BE2C (cell line): ENCODE results near the gene SLC1A6.

Experiments used
- DNase-seq: peaks from one replicate; pipeline ENCODE4 v3.0.0-alpha.2; 2020
- H3K27me3 ChIP-seq: fragments of 250-450 bp; sonication (Bioruptor Pico); 2 replicates; pipeline ENCODE4 v1.5.1; 2020; ENCODE audit warnings: mild to moderate bottlenecking
- H3K36me3 ChIP-seq: fragments of 250-450 bp; sonication (Bioruptor Pico); 2 replicates; pipeline ENCODE4 v1.5.1; 2020; ENCODE audit warnings: mild to moderate bottlenecking
- H3K4me1 ChIP-seq: fragments of 250-450 bp; sonication (Bioruptor Pico); 2 replicates; pipeline ENCODE4 v1.5.1; 2020
- H3K4me3 ChIP-seq: 2 replicates; pipeline ENCODE4 v1.5.1; 2011; ENCODE audit warnings: low read depth, low read length
- H3K9me3 ChIP-seq: fragments of 250-450 bp; sonication (Bioruptor Pico); 2 replicates; pipeline ENCODE4 v1.5.1; 2020
- CTCF ChIP-seq: IDR thresholded peaks from 2 replicates; pipeline ENCODE4 v1.5.1; 2012; ENCODE audit warnings: mild to moderate bottlenecking, low read depth, low read length

The SLC1A6 gene

GRCh38 chr19:15015946-15016542, 36.4 kb upstream of the SLC1A6 start:
- Histone ChIP-seq H3K4me1 (no peaks in the 10 kb centered on the region), H3K27me3 (peaks cover 5% of the 10 kb centered on the region), H3K36me3 (no peaks in the 10 kb centered on the region), H3K9me3 (no peaks in the 10 kb centered on the region), H3K4me3 (no peak overlapping the region)
- DNase-seq: no peak
- no peak for TF ChIP-seq CTCF

- Histone ChIP-seq H3K27me3 (peaks cover 15% of the 10 kb centered on the region), H3K36me3 (no peaks in the 10 kb centered on the region), H3K9me3 (no peaks in the 10 kb centered on the region), H3K4me1 (no peaks in the 10 kb centered on the region), H3K4me3 (no peak overlapping the region)
- DNase-seq: no peak
- no peak for TF ChIP-seq CTCF
These were observed 34.9 kb upstream of the SLC1A6 start for GRCh38 chr19:15014579-15014978.

GRCh38 chr19:15010501-15011300, 31.0 kb upstream of the SLC1A6 start:
- H3K36me3 ChIP-seq: no peaks in the 10 kb centered on the region
- H3K4me1 ChIP-seq: no peaks in the 10 kb centered on the region
- H3K27me3 ChIP-seq: peaks cover 15% of the 10 kb centered on the region
- no peak overlapping the region for H3K4me3 ChIP-seq
- TF ChIP-seq CTCF: no peak
- no peak for DNase-seq
- no peaks in the 10 kb centered on the region for H3K9me3 ChIP-seq

GRCh38 chr19:15008308-15008707, 28.6 kb upstream of the SLC1A6 start:
- Histone ChIP-seq H3K4me1 (no peaks in the 10 kb centered on the region), H3K27me3 (peaks cover 13% of the 10 kb centered on the region), H3K9me3 (no peaks in the 10 kb centered on the region), H3K4me3 (no peak overlapping the region), H3K36me3 (no peaks in the 10 kb centered on the region)
- TF ChIP-seq CTCF: no peak
- DNase-seq: no peak

DNA sequence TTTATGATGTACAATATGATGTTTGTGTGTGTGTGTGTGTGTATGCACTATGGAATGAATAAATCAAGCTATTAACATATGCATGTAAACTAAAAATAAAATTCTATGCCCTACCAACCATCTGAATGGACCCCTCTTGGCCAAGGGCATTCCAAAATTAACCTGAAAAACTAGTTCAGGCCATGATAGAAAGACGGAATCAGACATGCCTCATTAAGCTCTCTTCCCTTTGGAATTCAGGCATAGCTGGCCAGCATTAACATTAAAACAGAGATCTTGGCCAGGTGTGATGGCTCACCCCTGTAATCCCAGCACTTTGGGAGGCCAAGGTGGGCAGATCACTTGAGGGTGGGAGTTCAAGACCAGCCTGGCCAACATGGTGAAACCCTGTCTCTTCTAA, 18.3 kb upstream of the SLC1A6 start:
- no peak for TF ChIP-seq CTCF
- Histone ChIP-seq H3K36me3 (no peaks in the 10 kb centered on the region), H3K4me3 (no peak overlapping the region), H3K9me3 (no peaks in the 10 kb centered on the region), H3K27me3 (no peaks in the 10 kb centered on the region), H3K4me1 (no peaks in the 10 kb centered on the region)
- no peak for DNase-seq

DNA sequence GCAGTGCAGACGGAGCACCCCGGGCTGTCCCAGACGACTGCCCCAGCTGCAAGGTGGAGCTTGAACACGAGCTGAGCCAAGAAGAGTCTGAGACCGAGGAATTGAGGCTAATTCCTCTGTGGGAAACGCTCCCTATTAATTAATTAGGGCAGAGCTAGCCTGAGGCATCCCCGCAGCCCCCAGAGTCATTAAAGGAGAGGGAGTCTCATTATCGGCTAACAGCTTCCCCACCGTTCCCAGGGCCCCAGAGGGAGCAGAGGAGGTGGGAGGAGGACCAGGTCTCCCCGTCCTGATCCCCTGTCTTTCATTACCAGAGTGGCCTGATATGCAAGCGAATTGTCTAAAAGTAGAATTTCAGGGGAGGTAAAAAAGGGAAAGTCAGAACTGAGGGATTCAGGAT, 13.1 kb upstream of the SLC1A6 start:
- TF ChIP-seq CTCF: no peak
- Histone ChIP-seq H3K27me3 (no peaks in the 10 kb centered on the region; the same call in 1 of the 2 replicates), H3K4me3 (no peak overlapping the region), H3K9me3 (no peaks in the 10 kb centered on the region), H3K36me3 (no peaks in the 10 kb centered on the region), H3K4me1 (no peaks in the 10 kb centered on the region)
- no peak for DNase-seq
